ENCODE results near the gene RASGEF1B.

DNA sequence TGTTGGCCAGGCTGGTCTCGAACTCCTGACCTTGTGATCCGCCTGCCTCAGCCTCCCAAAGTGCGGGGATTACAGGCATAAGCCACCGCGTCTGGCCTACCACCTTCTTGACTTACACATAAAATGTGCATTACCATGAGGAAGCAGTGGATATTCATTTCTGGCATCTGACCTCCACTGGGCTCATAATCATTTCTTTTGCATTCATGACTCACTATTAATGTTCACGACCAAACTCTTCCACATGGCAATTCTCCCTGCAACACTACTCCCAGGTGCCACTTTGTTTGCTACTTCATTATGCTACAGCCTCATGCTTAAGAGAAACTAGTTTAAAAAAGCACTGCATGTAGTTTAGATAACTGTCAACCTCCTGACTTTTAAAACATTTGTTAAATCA lies 22.7 kb downstream of the RASGEF1B start:
- TF ChIP-seq POLR2A (IDR thresholded peaks at IDR 0.05; ENCODE audit: low read length) (no peak), GATA1 (IDR thresholded peaks at IDR 0.05; ENCODE audit: low read depth, low read length) (no peak)

Measured in erythroblast (primary cell).